Esophagus muscularis mucosa (tissue), 3 donors: ENCODE data around the gene AATF.

Source experiments
- EP300 ChIP-seq: sonication (generic); formaldehyde crosslinking; IDR thresholded peaks from one replicate; pipeline ENCODE4 v1.6.1; 2017; ENCODE audit warnings: antibody characterized with exemption
- TF ChIP-seq, protein P1 (sequence below), 3 experiments: fragments of 200-600 bp in 2 of 3; fragments of 450-650 bp in 1 of 3; sonication (generic) in 2 of 3; IDR thresholded peaks; one replicate each; pipeline ENCODE4 v1.5.1; 2017 to 2019; ENCODE audit warnings: antibody characterized with exemption in 3 of 3, mild to moderate bottlenecking in 2 of 3, moderate library complexity in 1 of 3

- TF ChIP-seq EP300: no peak
- TF ChIP-seq, protein P1, sequence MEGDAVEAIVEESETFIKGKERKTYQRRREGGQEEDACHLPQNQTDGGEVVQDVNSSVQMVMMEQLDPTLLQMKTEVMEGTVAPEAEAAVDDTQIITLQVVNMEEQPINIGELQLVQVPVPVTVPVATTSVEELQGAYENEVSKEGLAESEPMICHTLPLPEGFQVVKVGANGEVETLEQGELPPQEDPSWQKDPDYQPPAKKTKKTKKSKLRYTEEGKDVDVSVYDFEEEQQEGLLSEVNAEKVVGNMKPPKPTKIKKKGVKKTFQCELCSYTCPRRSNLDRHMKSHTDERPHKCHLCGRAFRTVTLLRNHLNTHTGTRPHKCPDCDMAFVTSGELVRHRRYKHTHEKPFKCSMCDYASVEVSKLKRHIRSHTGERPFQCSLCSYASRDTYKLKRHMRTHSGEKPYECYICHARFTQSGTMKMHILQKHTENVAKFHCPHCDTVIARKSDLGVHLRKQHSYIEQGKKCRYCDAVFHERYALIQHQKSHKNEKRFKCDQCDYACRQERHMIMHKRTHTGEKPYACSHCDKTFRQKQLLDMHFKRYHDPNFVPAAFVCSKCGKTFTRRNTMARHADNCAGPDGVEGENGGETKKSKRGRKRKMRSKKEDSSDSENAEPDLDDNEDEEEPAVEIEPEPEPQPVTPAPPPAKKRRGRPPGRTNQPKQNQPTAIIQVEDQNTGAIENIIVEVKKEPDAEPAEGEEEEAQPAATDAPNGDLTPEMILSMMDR (IDR thresholded peaks at IDR 0.05): no peak
Measured at GRCh38 chr17:37059493-37059892, 110.7 kb downstream of the AATF start.
